ENCODE measurements around the gene PRKCQ.

DNA sequence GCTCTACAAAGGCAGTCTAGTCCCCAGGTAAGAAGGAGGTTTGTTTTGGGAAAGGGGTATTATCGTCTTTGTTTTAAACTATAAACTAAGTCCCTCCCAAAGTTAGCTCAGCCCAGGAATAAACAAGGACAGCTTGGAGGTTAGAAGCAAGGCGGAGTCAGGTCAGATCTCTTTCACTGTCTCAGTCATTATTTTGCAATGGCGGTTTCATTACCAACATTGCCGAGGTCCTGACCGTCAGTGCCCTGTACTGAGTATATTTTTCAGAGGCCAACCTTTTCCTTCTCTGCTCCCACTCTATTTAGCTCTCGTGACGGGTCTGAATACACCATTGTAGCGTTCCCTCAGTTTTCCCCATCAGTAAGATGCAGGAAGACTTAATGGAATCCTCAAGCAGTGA is 184.5 kb downstream of the PRKCQ start:
- TF ChIP-seq SPI1 (IDR thresholded peaks at IDR 0.05; ENCODE audit: low read depth, low read length): no peak
- TF ChIP-seq PAX5 (IDR thresholded peaks at IDR 0.05; ENCODE audit: insufficient read depth, low read length, severe bottlenecking): no peak
- no peak for TF ChIP-seq POLR2A (IDR thresholded peaks at IDR 0.05; ENCODE audit: low read depth, low read length)
- no peak for TF ChIP-seq TAF1 (IDR thresholded peaks at IDR 0.05; ENCODE audit: low read depth, low read length)
